Neural progenitor cell (in vitro differentiated cells): Measurements from ENCODE around the gene TCEANC2.

Source experiments
- EZH2 ChIP-seq: fragments of 200-600 bp; sonication (generic); IDR thresholded peaks from 2 replicates; pipeline ENCODE4 v1.6.1; 2017; ENCODE audit warnings: antibody characterized with exemption, mild to moderate bottlenecking, moderate library complexity
- EZH2phosphoT487 ChIP-seq: fragments of 200-600 bp; sonication (generic); IDR thresholded peaks from 2 replicates; pipeline ENCODE4 v1.6.1; 2017; ENCODE audit warnings: antibody characterized with exemption
- TF ChIP-seq, protein P1 (sequence below): fragments of 200-600 bp; sonication (generic); IDR thresholded peaks from 2 replicates; pipeline ENCODE4 v1.5.1; 2017; ENCODE audit warnings: antibody characterized with exemption, mild to moderate bottlenecking

DNA sequence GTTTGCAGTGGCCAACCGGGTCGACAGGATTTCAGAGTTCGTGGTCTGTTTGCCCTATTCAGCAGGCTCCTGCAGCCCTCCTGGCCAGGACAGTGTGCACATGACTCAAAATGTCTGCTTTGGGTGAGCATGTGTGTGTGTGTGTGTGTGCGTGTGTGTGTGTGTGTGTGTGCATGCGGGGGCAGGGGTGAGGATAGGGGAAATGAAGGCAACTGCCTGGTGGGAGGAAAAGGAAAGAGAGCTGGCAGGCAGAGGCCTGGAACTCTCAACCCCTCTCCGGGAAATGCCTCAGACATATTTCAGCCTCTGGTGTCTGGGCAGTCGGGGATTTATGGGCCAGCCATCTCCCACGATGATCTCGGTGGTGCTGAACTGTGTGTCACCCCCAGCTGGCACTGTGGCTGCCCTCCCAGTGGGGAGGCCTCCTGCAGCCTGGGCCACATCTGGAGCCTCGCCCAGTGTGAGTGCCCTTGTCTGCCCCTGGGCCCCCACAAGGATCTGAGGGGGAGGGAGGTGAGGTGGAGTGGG is 84.2 kb downstream of the TCEANC2 start:
- no peak for TF ChIP-seq EZH2
- TF ChIP-seq, protein P1, sequence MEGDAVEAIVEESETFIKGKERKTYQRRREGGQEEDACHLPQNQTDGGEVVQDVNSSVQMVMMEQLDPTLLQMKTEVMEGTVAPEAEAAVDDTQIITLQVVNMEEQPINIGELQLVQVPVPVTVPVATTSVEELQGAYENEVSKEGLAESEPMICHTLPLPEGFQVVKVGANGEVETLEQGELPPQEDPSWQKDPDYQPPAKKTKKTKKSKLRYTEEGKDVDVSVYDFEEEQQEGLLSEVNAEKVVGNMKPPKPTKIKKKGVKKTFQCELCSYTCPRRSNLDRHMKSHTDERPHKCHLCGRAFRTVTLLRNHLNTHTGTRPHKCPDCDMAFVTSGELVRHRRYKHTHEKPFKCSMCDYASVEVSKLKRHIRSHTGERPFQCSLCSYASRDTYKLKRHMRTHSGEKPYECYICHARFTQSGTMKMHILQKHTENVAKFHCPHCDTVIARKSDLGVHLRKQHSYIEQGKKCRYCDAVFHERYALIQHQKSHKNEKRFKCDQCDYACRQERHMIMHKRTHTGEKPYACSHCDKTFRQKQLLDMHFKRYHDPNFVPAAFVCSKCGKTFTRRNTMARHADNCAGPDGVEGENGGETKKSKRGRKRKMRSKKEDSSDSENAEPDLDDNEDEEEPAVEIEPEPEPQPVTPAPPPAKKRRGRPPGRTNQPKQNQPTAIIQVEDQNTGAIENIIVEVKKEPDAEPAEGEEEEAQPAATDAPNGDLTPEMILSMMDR: no peak
- no peak for TF ChIP-seq EZH2phosphoT487
